ENCODE data around the gene FAM185A.
"Not testable (repeated sequence)": the region's sequence is repeated elsewhere in the genome, so short reads cannot be mapped to it uniquely, and the experiment has no call there.

FAM185A gene

GRCh38 chr7:102778663-102779062 lies 29.9 kb downstream of the FAM185A start:
- DNase-seq (ENCODE audit: low read depth), result not testable (repeated sequence)

GRCh38 chr7:102780926-102781325 lies 32.1 kb downstream of the FAM185A start:
- not testable (repeated sequence) for DNase-seq (ENCODE audit: low read depth)

GRCh38 chr7:102788770-102789169 lies 40.0 kb downstream of the FAM185A start:
- not testable (repeated sequence) for DNase-seq (ENCODE audit: low read depth)

- DNase-seq (ENCODE audit: low read depth), result not testable (repeated sequence)
Measured at GRCh38 chr7:102790364-102791100, 41.7 kb downstream of the FAM185A start.

- not testable (repeated sequence) for DNase-seq (ENCODE audit: low read depth)
Measured at GRCh38 chr7:102791367-102791766, 42.6 kb downstream of the FAM185A start.

- DNase-seq (ENCODE audit: low read depth), result not testable (repeated sequence)
Measured at GRCh38 chr7:102791831-102792230, 43.0 kb downstream of the FAM185A start.

GRCh38 chr7:102794567-102794966 lies 45.8 kb downstream of the FAM185A start:
- DNase-seq (ENCODE audit: low read depth), result not testable (repeated sequence)

GRCh38 chr7:102795987-102796595 lies 47.3 kb downstream of the FAM185A start:
- not testable (repeated sequence) for DNase-seq (ENCODE audit: low read depth)

- no peak for DNase-seq (ENCODE audit: low read depth)
Measured at GRCh38 chr7:102806613-102807012, 57.8 kb downstream of the FAM185A start.

GRCh38 chr7:102810916-102811315 lies 62.1 kb downstream of the FAM185A start:
- no peak for DNase-seq (ENCODE audit: low read depth)

GRCh38 chr7:102811942-102812678 lies 63.3 kb downstream of the FAM185A start:
- DNase-seq (ENCODE audit: low read depth), result no peak

GRCh38 chr7:102813191-102814024 lies 64.6 kb downstream of the FAM185A start:
- no peak for DNase-seq (ENCODE audit: low read depth)

- no peak for DNase-seq (ENCODE audit: low read depth)
Measured at GRCh38 chr7:102814025-102814471, 65.2 kb downstream of the FAM185A start.

GRCh38 chr7:102817616-102818573 lies 69.1 kb downstream of the FAM185A start:
- no peak for DNase-seq (ENCODE audit: low read depth)

GRCh38 chr7:102819151-102819550 lies 70.4 kb downstream of the FAM185A start:
- DNase-seq (ENCODE audit: low read depth), result no peak

- DNase-seq (ENCODE audit: low read depth), result no peak
Measured at GRCh38 chr7:102821994-102822747, 73.4 kb downstream of the FAM185A start.

GRCh38 chr7:102823390-102824119 lies 74.8 kb downstream of the FAM185A start:
- no peak for DNase-seq (ENCODE audit: low read depth)

- DNase-seq (ENCODE audit: low read depth), result no peak
Measured at GRCh38 chr7:102828286-102828685, 79.5 kb downstream of the FAM185A start.

- no peak for DNase-seq (ENCODE audit: low read depth)
Measured at GRCh38 chr7:102829075-102829474, 80.3 kb downstream of the FAM185A start.

All from non-pigmented ciliary epithelial cell (primary cell).